HG03175 (cell line): ENCODE results near the gene HSPA4L.
A peak's percentile ranks its signal among the peaks of the same experiment; 100 is the strongest.

Experiments
- ATAC-seq: cut with Tn5 transposase; IDR thresholded peaks from one replicate; pipeline ENCODE4 v1.9.1; 2021; ENCODE audit warnings: mild to moderate bottlenecking, moderate library complexity; ENCODE audit not compliant: unreplicated experiment

HSPA4L gene

DNA sequence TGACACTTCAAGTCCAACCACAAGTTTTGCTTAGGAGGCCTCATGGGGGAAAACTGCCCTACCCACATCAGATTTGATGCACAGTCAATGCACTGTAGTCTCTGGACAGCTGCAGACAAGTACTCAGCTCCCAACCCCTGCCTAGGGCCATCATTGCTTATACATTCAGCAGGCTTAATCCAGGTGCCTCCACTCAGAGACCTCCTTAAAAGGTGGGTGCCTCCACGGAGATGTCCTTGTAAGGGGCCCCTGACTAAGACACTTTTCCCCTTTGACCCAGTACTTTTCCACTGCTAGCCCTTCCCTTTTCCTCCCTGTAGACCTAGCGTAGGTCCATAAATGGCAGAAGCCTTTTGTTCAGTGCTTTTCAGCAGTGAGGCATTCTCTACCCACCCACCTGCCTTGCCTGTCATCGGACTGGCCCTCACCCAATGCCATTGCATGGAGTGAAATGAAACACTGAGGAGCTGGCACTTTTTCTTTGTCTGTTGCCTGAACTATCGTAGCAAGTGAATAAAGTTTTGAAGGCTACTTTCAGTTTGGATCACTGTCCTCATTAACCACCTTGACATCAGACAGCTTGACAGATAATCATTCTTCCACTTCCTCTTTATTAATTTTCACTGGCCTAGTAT, 74.8 kb downstream of the HSPA4L start:
- ATAC-seq: peak; percentile 92

DNA sequence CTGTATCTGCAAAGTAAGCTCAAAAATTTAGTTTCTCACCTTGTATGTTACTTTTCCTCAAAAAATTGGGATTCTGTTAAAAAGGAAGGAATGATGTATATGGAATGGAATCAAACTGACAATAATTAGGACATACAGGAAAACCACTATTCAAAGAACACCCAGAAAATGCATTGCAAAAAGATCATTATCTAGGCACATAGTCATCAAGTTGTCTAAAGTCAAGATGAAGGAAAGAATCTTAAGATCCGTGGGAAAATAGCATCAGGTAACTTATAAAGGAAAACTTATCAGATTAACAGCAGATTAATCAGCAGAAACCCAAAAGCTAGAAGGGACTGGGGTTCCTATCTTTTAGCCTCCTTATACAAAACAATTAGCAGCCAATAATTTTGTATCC, 75.5 kb downstream of the HSPA4L start:
- no peak for ATAC-seq

DNA sequence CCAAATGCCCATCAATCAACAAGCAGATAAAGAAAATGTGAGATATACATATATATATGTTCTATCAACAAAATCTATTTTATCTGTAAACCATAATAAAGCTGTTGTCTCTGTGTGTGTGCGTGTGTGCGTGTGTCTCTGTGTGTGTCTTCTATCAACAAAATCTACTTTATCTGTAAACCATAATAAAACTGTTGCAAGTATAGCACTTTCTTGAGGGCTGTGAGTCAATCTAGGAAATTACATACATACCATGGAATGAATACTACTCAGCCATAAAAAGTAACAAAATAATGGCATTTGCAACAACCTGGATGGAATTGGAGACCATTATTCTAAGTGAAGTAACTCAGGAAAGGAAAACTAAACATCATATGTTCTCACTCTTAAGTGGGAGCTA, 86.1 kb downstream of the HSPA4L start:
- no peak for ATAC-seq

GRCh38 chr4:127870281-127870680, 88.2 kb downstream of the HSPA4L start:
- ATAC-seq: no peak

DNA sequence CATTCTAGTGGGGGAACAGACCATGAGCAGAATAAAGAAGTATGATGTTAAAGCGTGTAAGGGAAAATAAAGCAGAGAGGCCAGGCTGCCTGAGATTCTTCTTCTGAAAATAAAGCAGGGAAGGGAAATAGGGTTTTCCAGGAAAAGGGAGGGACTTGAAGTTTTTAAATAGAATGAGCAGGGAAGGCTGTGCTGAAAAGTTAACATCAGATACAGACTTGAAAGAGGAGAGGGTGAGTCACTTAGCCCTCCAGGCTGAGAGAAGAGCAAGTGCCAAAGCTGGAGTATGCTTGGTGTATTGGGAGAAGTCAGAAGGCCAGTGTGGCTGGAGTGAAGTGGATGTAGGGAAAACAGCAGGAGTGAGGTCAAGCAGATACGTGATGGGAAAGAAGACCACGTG, 88.6 kb downstream of the HSPA4L start:
- ATAC-seq: no peak

GRCh38 chr4:127875791-127876190, 93.7 kb downstream of the HSPA4L start:
- ATAC-seq: no peak

DNA sequence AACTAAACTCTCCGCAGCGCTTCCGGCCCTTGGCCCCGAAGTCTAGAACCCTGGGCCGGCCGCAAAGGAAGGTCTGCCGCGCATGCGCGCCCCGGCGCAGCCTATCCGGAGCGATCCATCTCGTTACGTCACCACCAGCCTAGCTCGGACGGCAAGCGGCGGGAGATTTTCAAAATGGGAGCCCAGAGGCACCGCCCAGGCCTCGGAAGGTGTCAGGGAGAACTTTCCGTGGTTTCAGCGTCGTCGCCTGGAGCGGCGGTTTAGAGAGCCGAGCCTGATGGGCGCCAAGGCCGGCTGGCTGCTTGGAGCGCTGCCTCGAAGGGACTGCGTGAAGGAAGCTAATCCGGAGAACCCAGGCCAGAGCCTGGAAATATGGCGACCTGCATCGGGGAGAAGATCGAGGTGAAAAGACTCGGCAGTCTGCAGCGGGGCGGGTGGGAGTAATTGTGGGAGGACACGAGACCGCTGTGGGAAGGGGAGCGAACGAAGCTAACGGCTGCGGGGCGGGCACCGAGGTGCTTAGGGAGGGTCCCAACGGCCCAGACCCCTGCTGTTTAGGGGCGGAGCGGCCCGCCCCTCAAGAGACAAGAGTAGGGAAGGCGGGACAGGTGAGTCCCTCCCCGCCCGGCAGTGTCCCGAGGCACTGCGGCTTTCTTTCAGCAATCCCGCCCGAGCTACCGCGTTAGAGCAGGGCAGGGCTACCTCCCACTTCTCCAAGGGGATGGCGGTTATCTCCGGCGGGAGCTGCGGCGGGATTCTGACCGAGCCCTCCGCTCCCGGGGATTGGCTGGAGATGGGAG, 98.8 kb downstream of the HSPA4L start, which contains the start of gene PLK4:
Gene PLK4 (plus strand): TSS at position 131 of the 800 bp plus-strand sequence. CDS start 242 bp downstream, at position 373.
- peak; percentile 95 for ATAC-seq

- peak; percentile 35 for ATAC-seq
Measured at GRCh38 chr4:127881563-127881864, 99.4 kb downstream of the HSPA4L start.

GRCh38 chr4:127888559-127888958, 106.4 kb downstream of the HSPA4L start:
- no peak for ATAC-seq

DNA sequence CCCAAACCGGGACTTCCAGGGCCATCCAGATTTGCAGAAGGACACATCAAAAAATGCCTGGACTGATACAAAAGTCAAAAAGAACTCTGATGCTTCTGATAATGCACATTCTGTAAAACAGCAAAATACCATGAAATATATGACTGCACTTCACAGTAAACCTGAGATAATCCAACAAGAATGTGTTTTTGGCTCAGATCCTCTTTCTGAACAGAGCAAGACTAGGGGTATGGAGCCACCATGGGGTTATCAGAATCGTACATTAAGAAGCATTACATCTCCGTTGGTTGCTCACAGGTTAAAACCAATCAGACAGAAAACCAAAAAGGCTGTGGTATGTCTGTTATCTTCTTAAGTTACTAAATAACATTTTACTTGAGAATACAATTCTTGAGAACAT, 107.8 kb downstream of the HSPA4L start:
- ATAC-seq: no peak
